SK-N-MC (cell line): ENCODE measurements around the gene TST.

Experiments used
- DNase-seq: peaks from one replicate; pipeline ENCODE4 v3.0.0-alpha.2; 2011; ENCODE audit warnings: low read depth, low spot score
- H3K27ac ChIP-seq: fragments of 200-600 bp; sonication (generic); 2 replicates; pipeline ENCODE4 v1.5.1; 2016; ENCODE audit warnings: mixed run types
- H3K36me3 ChIP-seq: fragments of 200-600 bp; sonication (generic); 2 replicates; pipeline ENCODE4 v1.6.1; 2017; ENCODE audit warnings: antibody characterized with exemption, low read length, mixed read lengths; ENCODE audit not compliant: insufficient read depth
- H3K4me3 ChIP-seq: fragments of 200-600 bp; sonication (generic); 2 replicates; pipeline ENCODE4 v1.5.1; 2016
- H3K9ac ChIP-seq: fragments of 200-600 bp; sonication (generic); 2 replicates; pipeline ENCODE4 v1.8.0; 2017; ENCODE audit warnings: mixed run types, mixed read lengths; ENCODE audit not compliant: insufficient read length
- H3K9me3 ChIP-seq: fragments of 200-600 bp; sonication (generic); 2 replicates; pipeline ENCODE4 v1.6.1; 2017; ENCODE audit warnings: low read depth, mild to moderate bottlenecking, antibody characterized with exemption, low read length, moderate library complexity, mixed read lengths
- EZH2 ChIP-seq: fragments of 200-600 bp; sonication (generic); IDR thresholded peaks from one replicate; pipeline ENCODE4 v1.6.1; 2017; ENCODE audit warnings: antibody characterized with exemption
- FOXP2 ChIP-seq: optimal IDR thresholded peaks from 2 replicates; pipeline ENCODE3; 2011; ENCODE audit warnings: mild to moderate bottlenecking, moderate library complexity; ENCODE audit not compliant: insufficient read depth; ENCODE audit errors: extremely low read length, control extremely low read depth
- POLR2AphosphoS5 ChIP-seq: IDR thresholded peaks from 2 replicates; pipeline ENCODE4 v1.6.1; 2012; ENCODE audit warnings: mild to moderate bottlenecking, low read depth, low read length, borderline replicate concordance

TST gene

GRCh38 chr22:37019309-37020191 is at the start of gene TST, which contains the start of gene MPST:
Gene TST (minus strand): TSS chr22:37019447. CDS start chr22:37018732, 715 bp downstream.
Gene MPST (plus strand): TSS chr22:37019742. CDS start chr22:37019837, 95 bp downstream.
- H3K36me3 ChIP-seq, result no peaks in the 10 kb centered on the region
- peak within 1 kb of the TSS; percentile 69 for H3K4me3 ChIP-seq
- no peak for DNase-seq
- H3K9ac ChIP-seq, result peak within 1 kb of the TSS; percentile 26
- no peaks in the 10 kb centered on the region for H3K9me3 ChIP-seq
- no peak for TF ChIP-seq POLR2AphosphoS5
- no peak for TF ChIP-seq FOXP2
- no peak for TF ChIP-seq EZH2
- no peak within 1 kb of the TSS for H3K27ac ChIP-seq

GRCh38 chr22:37068859-37069258 is 49.6 kb upstream of the TST start:
- H3K9me3 ChIP-seq, result no peaks in the 10 kb centered on the region
- no peak for DNase-seq
- H3K4me3 ChIP-seq, result no peak overlapping the region
- H3K9ac ChIP-seq, result no peak overlapping the region
- no peaks in the 10 kb centered on the region for H3K36me3 ChIP-seq
- TF ChIP-seq EZH2 (no peak), POLR2AphosphoS5 (no peak), FOXP2 (no peak)
- H3K27ac ChIP-seq, result no peak overlapping the region

DNA sequence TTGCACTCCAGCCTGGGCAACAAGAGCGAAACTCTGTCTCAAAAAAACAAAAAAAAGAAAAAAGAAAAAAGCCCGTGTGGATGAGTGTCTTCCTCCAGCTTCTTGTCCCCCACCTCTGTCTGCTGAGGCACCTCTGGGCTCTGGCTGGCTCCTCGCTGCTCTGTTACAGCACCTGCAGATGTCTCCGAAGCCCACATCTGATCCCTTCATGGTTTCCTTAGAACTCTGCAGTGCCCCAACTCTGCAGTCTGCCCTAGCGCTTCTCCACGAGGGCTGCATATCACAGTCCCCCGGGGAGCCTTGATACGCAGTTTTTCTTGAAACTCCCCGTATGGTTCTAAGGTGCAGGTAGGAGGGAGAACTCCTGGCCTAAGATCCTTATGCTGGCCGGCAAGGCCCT is 48.2 kb upstream of the TST start:
- Histone ChIP-seq H3K4me3 (no peak overlapping the region), H3K9me3 (no peaks in the 10 kb centered on the region), H3K27ac (no peak overlapping the region), H3K9ac (no peak overlapping the region), H3K36me3 (no peaks in the 10 kb centered on the region)
- no peak for DNase-seq
- TF ChIP-seq POLR2AphosphoS5 (no peak), EZH2 (no peak), FOXP2 (no peak)

GRCh38 chr22:37065961-37066360 is 46.7 kb upstream of the TST start:
- no peak for DNase-seq
- Histone ChIP-seq H3K27ac (no peak overlapping the region), H3K9me3 (no peaks in the 10 kb centered on the region), H3K36me3 (no peaks in the 10 kb centered on the region), H3K4me3 (no peak overlapping the region), H3K9ac (no peak overlapping the region)
- no peak for TF ChIP-seq FOXP2
- no peak for TF ChIP-seq POLR2AphosphoS5
- no peak for TF ChIP-seq EZH2

GRCh38 chr22:37065180-37065579 is 45.9 kb upstream of the TST start:
- Histone ChIP-seq H3K9ac (no peak overlapping the region), H3K9me3 (no peaks in the 10 kb centered on the region), H3K4me3 (no peak overlapping the region), H3K36me3 (no peaks in the 10 kb centered on the region), H3K27ac (no peak overlapping the region)
- no peak for TF ChIP-seq FOXP2
- no peak for TF ChIP-seq EZH2
- no peak for TF ChIP-seq POLR2AphosphoS5
- DNase-seq, result no peak

DNA sequence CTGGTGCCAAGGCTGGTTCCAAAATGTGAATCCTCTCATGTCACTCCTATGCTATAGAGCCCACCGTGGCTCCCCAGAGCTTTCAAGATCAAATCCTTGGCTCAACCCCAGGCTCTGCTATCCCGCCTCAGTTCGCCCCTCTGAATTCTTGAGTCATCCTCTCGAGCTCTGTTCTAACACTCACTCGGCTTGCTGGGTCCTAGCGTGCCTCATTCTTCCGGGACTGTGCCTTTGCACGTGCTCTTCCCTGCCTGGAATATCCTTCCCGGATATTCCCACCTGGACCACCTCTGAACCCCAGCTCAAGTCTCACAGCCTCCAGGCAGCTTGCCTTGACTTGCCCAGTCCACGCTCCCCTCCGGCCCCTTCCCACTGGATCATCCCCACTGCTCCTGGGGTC is 45.3 kb upstream of the TST start:
- no peak overlapping the region for H3K4me3 ChIP-seq
- H3K9ac ChIP-seq, result no peak overlapping the region
- H3K27ac ChIP-seq, result no peak overlapping the region
- no peaks in the 10 kb centered on the region for H3K36me3 ChIP-seq
- no peak for DNase-seq
- no peaks in the 10 kb centered on the region for H3K9me3 ChIP-seq
- TF ChIP-seq POLR2AphosphoS5 (no peak), EZH2 (no peak), FOXP2 (no peak)

DNA sequence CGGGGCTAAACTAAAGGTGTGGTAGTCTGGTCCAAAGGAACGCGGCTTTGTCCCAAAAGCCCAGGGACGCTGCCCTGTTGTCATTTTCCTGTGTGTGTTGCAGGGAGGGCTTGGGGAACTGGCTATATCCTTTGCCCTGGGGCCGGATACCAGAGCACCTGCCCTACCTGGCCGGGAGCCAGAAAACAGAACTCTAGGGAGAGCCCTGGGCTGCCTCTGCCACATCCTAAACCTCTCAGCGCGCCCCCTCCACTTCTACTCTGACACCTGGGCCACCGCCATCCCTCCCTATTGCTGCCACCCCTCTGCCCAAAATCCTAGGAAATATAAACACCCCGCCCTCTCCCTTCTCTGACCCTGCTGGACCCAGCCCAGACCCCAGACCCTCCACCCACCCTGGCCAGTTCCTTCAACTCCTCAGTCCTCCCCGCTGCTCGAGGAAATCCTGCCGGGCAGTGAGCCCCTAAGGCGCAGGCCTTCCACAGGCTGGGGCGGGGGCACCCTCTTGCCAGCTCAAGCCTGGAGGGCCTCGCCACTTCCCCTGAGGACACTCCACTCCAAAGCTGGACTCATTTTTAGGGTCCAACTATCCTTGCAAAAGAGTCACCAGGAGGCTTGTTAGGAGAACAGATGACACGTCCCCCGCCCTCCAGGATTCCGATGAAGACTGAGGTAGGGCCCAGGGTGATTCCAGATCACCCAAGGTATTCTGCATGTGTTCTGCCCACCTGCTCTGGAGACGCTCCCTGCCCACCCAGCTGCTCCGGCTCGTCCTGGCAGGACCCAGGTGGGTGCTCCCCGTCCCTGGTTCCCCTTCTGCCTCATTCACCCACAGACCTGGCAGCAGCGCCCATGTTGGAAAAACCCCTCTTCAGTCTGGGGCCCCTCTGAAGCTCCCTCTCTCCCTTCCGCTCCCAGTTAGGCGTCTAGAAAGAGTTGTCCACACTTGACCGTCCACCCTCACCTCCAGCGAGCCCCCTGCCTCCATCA is 44.5 kb upstream of the TST start:
- no peak for TF ChIP-seq FOXP2
- no peak for TF ChIP-seq EZH2
- no peak for TF ChIP-seq POLR2AphosphoS5
- Histone ChIP-seq H3K36me3 (no peaks in the 10 kb centered on the region), H3K27ac (no peak overlapping the region), H3K9me3 (no peaks in the 10 kb centered on the region), H3K4me3 (no peak overlapping the region), H3K9ac (no peak overlapping the region)
- DNase-seq, result no peak
